HG02571 (cell line): ENCODE measurements around the gene LAG3.
A peak's percentile ranks its signal among the peaks of the same experiment; 100 is the strongest.

Experiments used
- ATAC-seq: cut with Tn5 transposase; IDR thresholded peaks from one replicate; pipeline ENCODE4 v1.9.1; 2021; ENCODE audit warnings: mild to moderate bottlenecking, moderate library complexity; ENCODE audit not compliant: unreplicated experiment

LAG3 gene

GRCh38 chr12:6771091-6771495 is 1.2 kb upstream of the LAG3 start:
- ATAC-seq, result no peak

GRCh38 chr12:6771509-6772330 is 600 bp upstream of the LAG3 start:
- no peak for ATAC-seq

GRCh38 chr12:6772726-6773589 is 638 bp downstream of the LAG3 start:
- ATAC-seq, result no peak

- no peak for ATAC-seq
These were observed 1.5 kb downstream of the LAG3 start for GRCh38 chr12:6773590-6774351.

- ATAC-seq, result no peak
These were observed 2.3 kb downstream of the LAG3 start for GRCh38 chr12:6774499-6775062.

- no peak for ATAC-seq
These were observed 3.2 kb downstream of the LAG3 start for GRCh38 chr12:6775185-6776174.

- no peak for ATAC-seq
These were observed 5.1 kb downstream of the LAG3 start for GRCh38 chr12:6777386-6777785.

- no peak for ATAC-seq
These were observed 5.9 kb downstream of the LAG3 start for GRCh38 chr12:6778217-6778573.

- peak; percentile 74 for ATAC-seq
These were observed 6.5 kb downstream of the LAG3 start for GRCh38 chr12:6778574-6779550.

GRCh38 chr12:6779708-6780432 is 7.5 kb downstream of the LAG3 start:
- ATAC-seq, result no peak

- no peak for ATAC-seq
These were observed 8.3 kb downstream of the LAG3 start for GRCh38 chr12:6780573-6780972.

- ATAC-seq, result no peak
These were observed 9.8 kb downstream of the LAG3 start for GRCh38 chr12:6782119-6782518.

- no peak for ATAC-seq
These were observed 10.7 kb downstream of the LAG3 start for GRCh38 chr12:6782850-6783566.

- no peak for ATAC-seq
These were observed 11.5 kb downstream of the LAG3 start for GRCh38 chr12:6783828-6784227.

- ATAC-seq, result no peak
These were observed 12.0 kb downstream of the LAG3 start for GRCh38 chr12:6784296-6784695.

GRCh38 chr12:6784761-6785160 is 12.4 kb downstream of the LAG3 start:
- no peak for ATAC-seq

GRCh38 chr12:6786416-6787094 is 14.2 kb downstream of the LAG3 start:
- no peak for ATAC-seq
